K562 (cell line): ENCODE data around the gene CISD3. TPM values are rescaled to one million over a fixed set of nuclear protein-coding genes. Genes with fewer than 3 reads are reported as not detected.

Experiments
- ARID1B ChIP-seq: fragments of 450-650 bp; IDR thresholded peaks from 2 replicates; pipeline ENCODE4 v1.6.1; 2016; ENCODE audit warnings: antibody characterized with exemption, mild to moderate bottlenecking, inconsistent platforms
- BRD4 ChIP-seq: fragments of 200-600 bp; sonication (generic); IDR thresholded peaks from 2 replicates; pipeline ENCODE4 v1.6.1; 2017; ENCODE audit warnings: inconsistent platforms
- FOXP4 ChIP-seq: sonication (generic); formaldehyde crosslinking; IDR thresholded peaks from 2 replicates; pipeline ENCODE4 v1.8.0; 2022; ENCODE audit warnings: mild to moderate bottlenecking, missing genetic modification reagents, borderline replicate concordance
- GABPA ChIP-seq: fragments of 200-800 bp; sonication (Bioruptor generic); conservative IDR thresholded peaks from 2 replicates; pipeline ENCODE4 v1.6.1; 2016; ENCODE audit warnings: low read depth, missing genetic modification characterization, missing compliant biosample characterization
- GABPB1 ChIP-seq: sonication (generic); formaldehyde crosslinking; IDR thresholded peaks from 2 replicates; pipeline ENCODE4 v1.8.0; 2022; ENCODE audit warnings: mild to moderate bottlenecking, missing genetic modification reagents
- GATAD2A ChIP-seq: fragments of 450-650 bp; IDR thresholded peaks from 2 replicates; pipeline ENCODE4 v1.6.1; 2017
- GTF2F1 ChIP-seq: IDR thresholded peaks from 2 replicates; pipeline ENCODE4 v1.6.1; 2011; ENCODE audit warnings: low read depth, low read length, improper control_type of control experiment
- PREB ChIP-seq: sonication (generic); formaldehyde crosslinking; IDR thresholded peaks from 2 replicates; pipeline ENCODE4 v1.8.1; 2023; ENCODE audit warnings: mild to moderate bottlenecking, missing genetic modification reagents
- SMAD2 ChIP-seq: fragments of 150-350 bp; IDR thresholded peaks from 2 replicates; pipeline ENCODE4 v1.6.1; 2014; ENCODE audit warnings: low read depth, mild to moderate bottlenecking, low read length
- SPI1 ChIP-seq: IDR thresholded peaks from 2 replicates; pipeline ENCODE4 v1.6.1; 2011; ENCODE audit warnings: low read depth, low read length, control low read depth, borderline replicate concordance
- TEAD4 ChIP-seq, 2 experiments: sonication (generic) in 1 of 2; formaldehyde crosslinking in 1 of 2; IDR thresholded peaks; 2 replicates each; pipeline versions ENCODE4 v1.6.1 to v1.8.0; 2012 to 2022; ENCODE audit warnings: borderline replicate concordance in 1 of 2, inconsistent platforms in 1 of 2, low read length in 1 of 2, mild to moderate bottlenecking in 1 of 2, missing genetic modification reagents in 1 of 2
- YBX1 ChIP-seq: fragments of 450-650 bp; IDR thresholded peaks from 2 replicates; pipeline ENCODE4 v1.7.1; 2016; ENCODE audit warnings: mild to moderate bottlenecking
- ZBED1 ChIP-seq: IDR thresholded peaks from 2 replicates; pipeline ENCODE4 v1.6.1; 2014
- ZBTB11 ChIP-seq, 3 experiments: fragments of 200-800 bp in 1 of 3; fragments of 250-450 bp in 1 of 3; fragments of 450-650 bp in 1 of 3; sonication (Bioruptor Pico) in 1 of 3; sonication (Bioruptor generic) in 1 of 3; formaldehyde crosslinking in 1 of 3; IDR thresholded peaks; 2 replicates each; pipeline versions ENCODE4 v1.6.1 to v1.8.0; 2016 to 2022; ENCODE audit warnings: mild to moderate bottlenecking in 2 of 3, missing genetic modification characterization in 2 of 3, missing compliant biosample characterization in 1 of 3, moderate library complexity in 1 of 3
- ZFP1 ChIP-seq: fragments of 450-650 bp; formaldehyde crosslinking; IDR thresholded peaks from 2 replicates; pipeline ENCODE4 v1.4.0; 2020; ENCODE audit warnings: mild to moderate bottlenecking, mixed read lengths
- ZNF280B ChIP-seq: fragments of 250-450 bp; sonication (Bioruptor Pico); IDR thresholded peaks from 2 replicates; pipeline ENCODE4 v1.5.1; 2021; ENCODE audit warnings: mild to moderate bottlenecking
- polyA plus RNA-seq, 8 experiments: library from polyadenylated mRNA; depleted of rRNA in 4 of 8; stranded (reverse) in 5 of 8; unstranded in 3 of 8; fragments of >200 nt; fragmentation: Nextera tagmentation in 2 of 8; fragmentation: Illumina TruSeq in 1 of 8; extraction: Ambion mirVana in 2 of 8; extraction: Trizol in 1 of 8; gene quantifications; 2 replicates each; pipeline versions ENCODE4 v1.2.1 to v1.2.3, GENCODE V29; 2011 to 2014; ENCODE audit warnings: inconsistent platforms in 1 of 8, missing spikeins in 1 of 8
- total RNA-seq, 7 experiments: library from RNA; depleted of rRNA in 6 of 7; stranded (reverse); fragments of >200 nt in 6 of 7; fragmentation: Illumina TruSeq in 2 of 7; extraction: Trizol in 2 of 7; gene quantifications; 2 replicates each; pipeline versions ENCODE4 v1.2.1 to v1.2.3, GENCODE V29; 2011 to 2021; ENCODE audit warnings: low replicate concordance in 1 of 7
- TF ChIP-seq, protein P1 (sequence below), 3 experiments: IDR thresholded peaks in 2 of 3; conservative IDR thresholded peaks in 1 of 3; 2 replicates each; pipeline ENCODE4 v1.5.1; 2011 to 2012; ENCODE audit warnings: low read length in 3 of 3, mild to moderate bottlenecking in 3 of 3, control low read depth in 2 of 3, improper control_type of control experiment in 1 of 3, inconsistent platforms in 1 of 3, low read depth in 1 of 3, mixed read lengths in 1 of 3, moderate library complexity in 1 of 3; ENCODE audit not compliant: insufficient read depth in 2 of 3

Gene CISD3
- total and polyA plus RNA-seq, 9 of the 15 experiments (the other 6 are each of a cell fraction or from before 2014, with no cell fraction given): 5.0 to 60.7 (median 15.7) TPM

DNA sequence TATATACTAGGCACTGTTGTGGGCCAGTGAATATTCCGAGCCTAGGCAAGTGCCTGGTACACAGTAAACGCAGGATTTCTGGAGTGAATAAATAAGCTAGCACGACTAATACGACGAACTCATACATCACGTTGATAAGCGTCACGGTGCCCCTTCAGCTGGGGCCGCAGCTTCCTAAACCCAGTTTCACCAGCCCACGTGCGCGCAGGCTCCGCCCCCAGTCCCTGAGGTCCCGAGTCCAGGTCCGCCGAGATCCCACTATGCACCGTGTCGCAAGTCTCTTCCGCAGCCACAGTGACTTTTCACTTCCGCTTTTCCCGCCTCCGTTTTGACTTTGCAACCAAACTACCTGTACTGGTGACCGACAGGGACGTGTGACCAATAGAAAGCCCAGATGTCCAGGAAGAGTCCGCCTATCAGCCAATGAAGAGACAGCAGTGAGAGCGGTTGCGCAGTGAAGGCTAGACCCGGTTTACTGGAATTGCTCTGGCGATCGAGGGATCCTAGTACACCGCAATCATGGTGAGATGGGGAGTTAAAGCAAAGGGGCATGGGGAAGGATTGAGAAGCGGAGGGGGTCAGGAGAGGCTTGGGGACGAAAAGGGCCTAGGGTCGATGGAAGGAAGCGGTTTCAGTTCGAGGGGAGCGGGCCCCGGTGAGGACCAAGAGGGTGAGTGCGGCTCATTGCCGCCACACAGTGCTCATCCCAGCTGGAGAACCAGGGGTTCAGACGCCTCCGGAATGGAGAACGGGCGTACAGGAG, 22.3 kb downstream of the CISD3 start, which contains the start of gene PSMB3 (continued):
- TF ChIP-seq FOXP4 (CRISPR knock-in tag) (no peak), GATAD2A (no peak; the same call in 1 of the 2 replicates), GTF2F1 (no peak), SPI1 (peak; percentile 100), GABPA (tag) (peak; percentile 95), ARID1B (no peak), PREB (CRISPR knock-in tag) (no peak), GABPB1 (CRISPR knock-in tag) (peak; percentile 62), ZFP1 (no peak), SMAD2 (no peak), BRD4 (no peak), ZBED1 (0 out of 2 replicates have a peak, but pooled peaks have one; percentile 25), ZNF280B (CRISPR knock-in tag) (no peak), ZBTB11 (CRISPR knock-in tag; IDR thresholded peaks at IDR 0.05) (peak in 1 of 3 experiments; percentile 78; a peak in 2 of 6 replicates), TEAD4 (IDR thresholded peaks at IDR 0.05; ENCODE audit: low read length) (no peak), TEAD4 (CRISPR knock-in tag; IDR thresholded peaks at IDR 0.05; ENCODE audit: borderline replicate concordance) (no peak), YBX1 (no peak)
- TF ChIP-seq, protein P1, sequence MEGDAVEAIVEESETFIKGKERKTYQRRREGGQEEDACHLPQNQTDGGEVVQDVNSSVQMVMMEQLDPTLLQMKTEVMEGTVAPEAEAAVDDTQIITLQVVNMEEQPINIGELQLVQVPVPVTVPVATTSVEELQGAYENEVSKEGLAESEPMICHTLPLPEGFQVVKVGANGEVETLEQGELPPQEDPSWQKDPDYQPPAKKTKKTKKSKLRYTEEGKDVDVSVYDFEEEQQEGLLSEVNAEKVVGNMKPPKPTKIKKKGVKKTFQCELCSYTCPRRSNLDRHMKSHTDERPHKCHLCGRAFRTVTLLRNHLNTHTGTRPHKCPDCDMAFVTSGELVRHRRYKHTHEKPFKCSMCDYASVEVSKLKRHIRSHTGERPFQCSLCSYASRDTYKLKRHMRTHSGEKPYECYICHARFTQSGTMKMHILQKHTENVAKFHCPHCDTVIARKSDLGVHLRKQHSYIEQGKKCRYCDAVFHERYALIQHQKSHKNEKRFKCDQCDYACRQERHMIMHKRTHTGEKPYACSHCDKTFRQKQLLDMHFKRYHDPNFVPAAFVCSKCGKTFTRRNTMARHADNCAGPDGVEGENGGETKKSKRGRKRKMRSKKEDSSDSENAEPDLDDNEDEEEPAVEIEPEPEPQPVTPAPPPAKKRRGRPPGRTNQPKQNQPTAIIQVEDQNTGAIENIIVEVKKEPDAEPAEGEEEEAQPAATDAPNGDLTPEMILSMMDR (IDR thresholded peaks at IDR 0.05 in 2 of 3, conservative IDR thresholded peaks at IDR 0.05 in 1 of 3; ENCODE audit: insufficient read depth in 2 of 3, low read depth in 1 of 3, low read length in 3 of 3): no peak
